ENCODE data around the gene STARD3.
"Not testable (repeated sequence)": the region's sequence is repeated elsewhere in the genome, so short reads cannot be mapped to it uniquely, and the experiment has no call there.

STARD3 gene

GRCh38 chr17:39674179-39674578, 37.2 kb downstream of the STARD3 start:
- DNase-seq, result no peak

GRCh38 chr17:39674702-39675389, 37.9 kb downstream of the STARD3 start:
- DNase-seq, result no peak

- no peak for DNase-seq
Measured at GRCh38 chr17:39675390-39676082, 38.6 kb downstream of the STARD3 start.

GRCh38 chr17:39676198-39676819, 39.4 kb downstream of the STARD3 start:
- DNase-seq, result no peak

- no peak for DNase-seq
Measured at GRCh38 chr17:39677072-39677471, 40.1 kb downstream of the STARD3 start.

GRCh38 chr17:39677542-39678339, 40.8 kb downstream of the STARD3 start:
- no peak for DNase-seq

- DNase-seq, result no peak
Measured at GRCh38 chr17:39678340-39679116, 41.6 kb downstream of the STARD3 start.

GRCh38 chr17:39679521-39680192, 42.7 kb downstream of the STARD3 start:
- no peak for DNase-seq

- no peak for DNase-seq
Measured at GRCh38 chr17:39683295-39683939, 46.5 kb downstream of the STARD3 start.

GRCh38 chr17:39684369-39685192, 47.6 kb downstream of the STARD3 start:
- no peak for DNase-seq

GRCh38 chr17:39687101-39687545, 50.2 kb downstream of the STARD3 start:
- no peak for DNase-seq

GRCh38 chr17:39687546-39688474, 50.9 kb downstream of the STARD3 start, which contains the start of gene PGAP3:
Gene PGAP3, minus strand, starts transcription at chr17:39688057. Its CDS starts 43 bp downstream, at chr17:39688014.
- DNase-seq, result peak; percentile 56

GRCh38 chr17:39688475-39688835, 51.5 kb downstream of the STARD3 start:
- DNase-seq, result no peak

GRCh38 chr17:39688945-39689344, 52.0 kb downstream of the STARD3 start:
- no peak for DNase-seq

- no peak for DNase-seq
Measured at GRCh38 chr17:39694593-39694992, 57.6 kb downstream of the STARD3 start.

GRCh38 chr17:39695089-39695474, 58.1 kb downstream of the STARD3 start:
- no peak for DNase-seq

- no peak for DNase-seq
Measured at GRCh38 chr17:39696731-39697130, 59.8 kb downstream of the STARD3 start.

- no peak for DNase-seq
Measured at GRCh38 chr17:39697961-39698360, 61.0 kb downstream of the STARD3 start.

GRCh38 chr17:39699157-39699817, 62.3 kb downstream of the STARD3 start:
- not testable (repeated sequence) for DNase-seq

Data from SIG-M5 (cell line).